D721Med (cell line): ENCODE measurements around the gene PHYKPL.

Experiments
- DNase-seq: peaks from one replicate; pipeline ENCODE4 v3.0.0; 2011; ENCODE audit warnings: low spot score; ENCODE audit not compliant: insufficient read length
- FAIRE-seq: peaks from 2 replicates; lab custom pipeline; 2011; peaks lifted over from hg19 to GRCh38; lab: Jason Lieb, UNC
- TF ChIP-seq, protein P1 (sequence below): IDR thresholded peaks from 2 replicates; pipeline ENCODE4 v1.5.1; 2012; ENCODE audit warnings: mild to moderate bottlenecking, control low read depth; ENCODE audit not compliant: insufficient read depth; ENCODE audit errors: missing control alignments

PHYKPL gene

DNA sequence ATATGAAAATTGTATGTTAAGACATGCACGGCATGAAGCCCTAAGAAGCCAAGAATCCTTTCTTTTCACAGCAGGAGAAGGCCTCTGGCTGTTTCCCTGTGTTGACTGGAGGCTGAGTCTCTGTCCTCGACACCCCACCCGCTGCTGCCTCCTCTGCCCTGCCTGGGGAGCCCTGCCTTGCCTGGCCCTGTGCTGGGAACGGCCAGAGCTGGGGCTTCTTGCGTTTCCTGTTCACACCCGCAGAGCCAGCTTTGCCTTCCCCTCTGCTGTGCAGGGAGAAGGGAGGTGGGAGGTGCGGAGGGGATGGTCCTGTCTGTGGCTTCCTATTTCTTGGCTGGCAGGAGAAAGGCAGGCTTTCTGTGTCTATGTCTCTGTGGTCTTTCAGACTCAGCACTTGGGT lies 38.6 kb downstream of the PHYKPL start:
- no peak for FAIRE-seq
- DNase-seq: no peak
- TF ChIP-seq, protein P1, sequence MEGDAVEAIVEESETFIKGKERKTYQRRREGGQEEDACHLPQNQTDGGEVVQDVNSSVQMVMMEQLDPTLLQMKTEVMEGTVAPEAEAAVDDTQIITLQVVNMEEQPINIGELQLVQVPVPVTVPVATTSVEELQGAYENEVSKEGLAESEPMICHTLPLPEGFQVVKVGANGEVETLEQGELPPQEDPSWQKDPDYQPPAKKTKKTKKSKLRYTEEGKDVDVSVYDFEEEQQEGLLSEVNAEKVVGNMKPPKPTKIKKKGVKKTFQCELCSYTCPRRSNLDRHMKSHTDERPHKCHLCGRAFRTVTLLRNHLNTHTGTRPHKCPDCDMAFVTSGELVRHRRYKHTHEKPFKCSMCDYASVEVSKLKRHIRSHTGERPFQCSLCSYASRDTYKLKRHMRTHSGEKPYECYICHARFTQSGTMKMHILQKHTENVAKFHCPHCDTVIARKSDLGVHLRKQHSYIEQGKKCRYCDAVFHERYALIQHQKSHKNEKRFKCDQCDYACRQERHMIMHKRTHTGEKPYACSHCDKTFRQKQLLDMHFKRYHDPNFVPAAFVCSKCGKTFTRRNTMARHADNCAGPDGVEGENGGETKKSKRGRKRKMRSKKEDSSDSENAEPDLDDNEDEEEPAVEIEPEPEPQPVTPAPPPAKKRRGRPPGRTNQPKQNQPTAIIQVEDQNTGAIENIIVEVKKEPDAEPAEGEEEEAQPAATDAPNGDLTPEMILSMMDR: no peak

DNA sequence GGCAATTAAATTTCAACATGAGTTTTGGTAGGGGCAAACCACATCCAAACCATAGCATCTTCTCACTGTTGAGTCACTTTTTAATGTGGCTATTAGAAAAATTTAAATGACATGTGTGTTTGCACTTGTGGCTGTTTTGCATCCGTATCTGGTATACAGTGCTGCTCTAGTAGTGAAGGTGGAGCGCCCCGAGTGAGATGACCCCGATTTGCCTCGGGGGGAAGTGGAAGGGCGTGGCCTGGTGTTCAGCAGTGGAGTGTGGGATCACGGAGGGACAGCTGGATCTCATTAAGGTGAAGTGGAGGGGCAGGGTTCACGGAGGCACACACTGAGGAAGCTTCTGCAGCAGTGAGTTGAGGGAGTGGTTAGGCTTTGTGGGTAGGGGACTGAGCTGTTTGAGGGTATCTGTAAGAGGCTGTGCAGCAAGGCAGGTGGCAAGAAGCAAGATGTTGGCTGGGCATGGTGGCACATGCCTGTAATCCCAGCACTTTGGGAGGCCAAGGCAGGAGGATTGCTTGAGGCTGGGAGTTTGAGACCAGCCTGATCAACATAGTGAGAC lies 39.3 kb downstream of the PHYKPL start:
- TF ChIP-seq, protein P1: no peak
- FAIRE-seq (no peak), DNase-seq (no peak)

DNA sequence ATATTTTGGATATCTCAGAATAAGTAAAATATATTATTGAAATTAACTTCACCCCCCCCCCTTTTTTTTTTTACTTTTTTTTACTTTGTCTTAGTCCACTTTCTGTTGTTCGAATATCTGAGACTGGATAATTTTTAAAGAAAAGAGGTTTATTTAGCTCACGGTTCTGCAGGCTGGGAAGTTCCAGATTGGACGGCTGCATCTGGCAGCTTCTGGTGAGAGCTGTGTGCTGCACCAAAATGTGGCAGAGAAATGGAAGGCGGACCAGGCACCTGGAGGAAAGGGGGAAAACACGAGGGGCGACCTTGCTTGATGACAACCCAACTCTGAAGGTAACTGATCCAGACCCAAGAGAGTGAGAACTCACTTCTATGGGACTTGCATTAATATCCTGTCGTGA lies 39.8 kb downstream of the PHYKPL start:
- FAIRE-seq (no peak), DNase-seq (no peak)
- TF ChIP-seq, protein P1: no peak

DNA sequence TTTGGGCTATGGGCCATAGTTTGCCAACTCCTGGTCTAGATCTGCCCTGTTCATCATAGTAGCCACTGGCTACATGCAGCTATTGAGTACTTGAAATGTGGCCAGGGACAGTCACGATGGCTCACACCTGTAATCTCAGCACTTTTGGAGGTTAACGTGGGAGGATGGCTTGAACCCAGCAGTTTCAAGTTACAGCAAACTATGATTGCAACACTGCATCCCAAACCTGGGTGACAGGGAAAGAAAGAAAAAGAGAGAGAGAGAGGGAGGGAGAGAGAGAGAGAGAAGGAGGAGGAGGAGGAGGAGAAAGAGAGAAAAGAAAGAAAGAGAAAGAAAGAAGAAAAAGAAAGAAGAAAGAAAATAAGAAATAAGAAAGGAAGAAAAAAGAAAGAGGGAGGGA lies 40.4 kb downstream of the PHYKPL start:
- TF ChIP-seq, protein P1: no peak
- DNase-seq (no peak), FAIRE-seq (no peak)

DNA sequence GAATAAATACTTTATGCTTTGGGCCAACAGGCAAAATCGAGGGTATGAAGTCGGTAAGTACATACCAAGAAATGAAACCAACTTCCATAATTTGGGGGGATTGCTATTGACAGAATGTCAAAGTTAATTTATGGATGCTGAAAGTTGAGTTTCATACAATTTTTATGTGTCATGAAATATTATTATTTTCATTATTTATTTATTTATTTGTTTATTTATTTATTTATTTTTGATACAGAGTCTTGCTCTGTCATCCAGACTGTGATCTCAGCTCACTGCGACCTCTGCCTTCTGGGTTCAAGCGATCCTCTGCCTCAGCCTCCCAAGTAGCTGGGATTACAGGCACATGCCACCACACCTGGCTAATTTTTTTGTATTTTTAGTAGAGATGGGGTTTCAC lies 40.9 kb downstream of the PHYKPL start:
- DNase-seq: no peak
- TF ChIP-seq, protein P1: no peak
- FAIRE-seq: no peak

DNA sequence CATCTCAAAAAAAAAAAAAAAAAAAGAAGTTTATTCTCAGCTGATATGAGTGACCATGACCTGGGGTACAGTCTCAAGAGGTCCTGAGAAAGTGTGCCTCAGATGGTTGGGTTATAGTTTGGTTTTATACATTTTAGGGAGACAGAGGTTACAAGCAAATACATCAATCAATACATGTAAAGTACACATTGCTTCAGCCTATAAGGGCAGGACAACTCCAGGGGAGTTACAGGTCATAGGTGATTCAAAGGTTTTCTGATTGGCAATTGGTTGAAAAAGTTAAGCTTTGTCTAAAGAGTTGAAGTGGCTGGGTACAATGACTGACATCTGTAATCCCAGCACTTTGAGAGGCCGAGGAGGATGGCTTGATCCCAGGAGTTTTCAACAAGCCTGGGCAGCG lies 43.2 kb downstream of the PHYKPL start:
- TF ChIP-seq, protein P1: no peak

DNA sequence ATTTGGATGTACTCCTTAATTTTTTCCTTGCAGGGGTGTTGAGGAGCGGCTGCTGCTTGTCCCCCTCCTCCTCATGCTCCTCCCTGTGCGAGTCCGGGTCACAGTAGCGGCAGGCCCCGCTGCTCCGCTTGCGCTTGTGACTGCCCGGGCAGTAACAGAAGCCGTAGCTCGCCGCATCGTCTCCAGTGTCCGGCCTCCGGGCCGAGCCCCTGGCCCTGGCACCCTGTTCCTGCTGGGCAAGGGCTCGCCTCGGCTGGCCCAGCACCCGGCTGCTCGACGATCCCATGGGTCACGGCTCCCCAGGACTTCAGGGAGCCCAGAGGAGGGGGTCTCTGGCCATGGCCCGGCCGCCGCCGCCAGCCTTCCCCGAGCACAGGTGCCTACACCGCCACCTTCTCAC lies 45.6 kb downstream of the PHYKPL start, which contains the start of gene GMCL2:
Gene GMCL2, minus strand, starts transcription at position 358 of the 400 bp plus-strand sequence. Its CDS starts 72 bp downstream, at position 286.
- FAIRE-seq: no peak
- TF ChIP-seq, protein P1: no peak
- no peak for DNase-seq

More for the DNA sequence above, 43.2 kb downstream of the PHYKPL start:
- FAIRE-seq: no peak
- DNase-seq: no peak
